ENCODE measurements around the gene FOXO1. TPM values are rescaled to one million over a fixed set of nuclear protein-coding genes. Genes with fewer than 3 reads are reported as not detected.
A peak's percentile ranks its signal among the peaks of the same experiment; 100 is the strongest.
"Not testable (repeated sequence)": the region's sequence is repeated elsewhere in the genome, so short reads cannot be mapped to it uniquely, and the experiment has no call there.

Gene FOXO1
- total RNA-seq: 10 to 100 TPM in 3 of 8 experiments, 1 to 10 TPM in 4, under 1 TPM in 1; 0.63 to 17.3 (median 5.5) TPM

DNA sequence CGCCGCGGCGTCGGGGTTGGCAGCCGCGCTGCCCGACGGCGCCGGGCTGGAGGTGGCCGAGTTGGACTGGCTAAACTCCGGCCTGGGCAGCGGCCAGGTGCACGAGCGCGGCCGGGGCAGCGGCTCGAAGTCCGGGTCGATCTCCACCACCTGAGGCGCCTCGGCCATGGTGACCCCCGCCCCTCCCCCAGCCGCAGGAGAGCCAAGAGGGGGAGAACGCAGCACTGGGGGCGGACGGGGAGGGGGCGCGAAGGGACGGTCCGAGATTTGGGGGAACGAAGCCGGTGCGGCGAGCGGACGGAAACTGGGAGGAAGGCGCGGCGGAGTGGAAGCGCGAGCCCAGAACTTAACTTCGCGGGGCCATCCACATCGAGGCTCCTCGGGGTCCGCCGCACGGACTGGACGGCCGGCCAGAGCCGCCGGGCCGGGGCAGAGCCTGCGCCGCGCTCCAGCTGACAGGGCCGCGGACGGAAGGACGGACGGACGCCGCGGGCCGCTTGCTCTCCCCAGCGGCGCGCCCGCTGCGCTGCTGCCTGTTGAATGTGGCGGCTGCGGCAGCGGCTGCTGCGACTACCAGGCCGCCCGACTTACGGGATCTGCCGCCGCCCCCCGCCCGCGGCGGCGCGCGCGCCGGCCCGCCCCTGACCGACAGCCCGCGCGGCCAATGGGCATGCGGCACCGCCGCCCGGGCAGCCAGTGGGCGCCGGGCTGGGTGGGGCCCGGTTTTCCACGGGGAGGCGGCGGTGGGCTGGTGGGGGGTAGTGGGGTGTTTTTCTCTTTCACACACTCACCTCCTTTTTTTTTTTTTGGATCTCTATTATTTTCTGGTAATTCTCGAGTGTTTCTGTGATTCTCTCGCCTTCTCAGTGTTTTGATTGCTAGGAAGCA, at the start of gene FOXO1:
FOXO1 (minus strand) TSS at position 597 of the 888 bp plus-strand sequence; CDS start at position 168, 429 bp downstream.
- in situ Hi-C loops (cut with MboI; ENCODE audit: low pct_unique_long_range_greater_than_20kb in 2 of 9, low sequenced_read_pairs in 9 of 9, unreplicated experiment in 9 of 9): loop anchor here in 1 of 9 experiments (25.0 kb wide), 1 partner anchor 429 kb away; no protein-coding TSS in a partner anchor

DNA sequence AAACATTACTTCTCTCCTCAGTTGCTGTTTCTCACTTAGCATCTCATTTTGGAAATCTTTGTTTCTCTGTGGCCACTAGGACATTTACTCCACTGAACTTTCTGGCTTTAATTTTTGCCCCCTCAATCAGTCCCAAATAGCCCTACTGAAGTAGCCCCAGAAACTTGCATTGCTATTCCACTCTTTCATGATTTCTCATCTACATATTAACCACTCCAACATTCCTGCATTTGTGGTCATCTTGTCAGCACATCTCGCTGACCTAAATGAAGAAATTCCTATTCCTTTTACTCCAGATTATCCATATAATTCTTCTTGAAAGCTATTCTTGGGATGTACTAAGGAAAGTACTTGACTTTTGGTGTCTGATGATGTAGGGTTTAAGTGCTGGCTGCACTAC, 48.0 kb upstream of the FOXO1 start:
- ATAC-seq (replicated peaks in 6 of 8): peak in 3 of 8 experiments; percentile 67 to 93 (median 89)
- H3K4me1 ChIP-seq (replicated peaks in 1 of 2); H3K27ac ChIP-seq; H3K4me3 ChIP-seq; in situ Hi-C loops (cut with MboI; ENCODE audit: low pct_unique_long_range_greater_than_20kb in 2 of 9, low sequenced_read_pairs in 9 of 9, unreplicated experiment in 9 of 9): not testable (repeated sequence)
- no CpG with 5 or more reads among the region's 1 CpG for WGBS, 10 experiments

More for the DNA sequence above, at the start of gene FOXO1:
- WGBS, 10 experiments: 0% methylated on average over 6 of the region's 108 CpGs; no CpG with 5 or more reads in 9 of the 10 experiments
- Histone ChIP-seq H3K4me1 (replicated peaks in 1 of 2) (no peaks in the 10 kb centered on the region), H3K4me3 (peak within 1 kb of the TSS; percentile 46 to 79 (median 56)), H3K27ac (peak within 1 kb of the TSS in 1 of 2 donors; percentile 76)
- peak; percentile 62 to 92 (median 86) for ATAC-seq (replicated peaks in 6 of 8)

DNA sequence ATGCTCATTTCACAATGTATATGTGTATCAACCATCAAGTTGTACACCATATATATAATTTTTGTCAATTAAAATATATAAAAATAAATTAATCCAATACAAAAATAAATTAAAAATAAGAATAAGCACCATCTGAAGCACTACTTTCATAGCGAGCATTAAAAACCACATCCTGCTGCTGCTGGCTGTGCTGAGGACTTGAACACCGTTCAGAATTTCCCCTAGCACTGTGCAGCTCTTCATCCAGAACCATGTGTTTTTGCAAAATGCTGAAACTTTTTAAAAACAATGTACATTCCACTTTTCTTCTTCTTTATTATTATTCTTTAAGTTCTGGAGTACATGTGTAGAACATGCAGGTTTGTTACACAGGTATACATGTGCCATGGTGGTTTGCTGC, 40.0 kb upstream of the FOXO1 start:
- Histone ChIP-seq H3K27ac (no peak overlapping the region), H3K4me1 (replicated peaks in 1 of 2) (no peaks in the 10 kb centered on the region), H3K4me3 (no peak overlapping the region)
- WGBS, 10 experiments: 20 to 100% (median 92%) methylated on average over 1 to 2 of the region's 2 CpGs; no CpG with 5 or more reads in 1 of the 10 experiments
- no peak for ATAC-seq (replicated peaks in 6 of 8)
- in situ Hi-C loops (cut with MboI; ENCODE audit: low pct_unique_long_range_greater_than_20kb in 2 of 9, low sequenced_read_pairs in 9 of 9, unreplicated experiment in 9 of 9): no loop called here

DNA sequence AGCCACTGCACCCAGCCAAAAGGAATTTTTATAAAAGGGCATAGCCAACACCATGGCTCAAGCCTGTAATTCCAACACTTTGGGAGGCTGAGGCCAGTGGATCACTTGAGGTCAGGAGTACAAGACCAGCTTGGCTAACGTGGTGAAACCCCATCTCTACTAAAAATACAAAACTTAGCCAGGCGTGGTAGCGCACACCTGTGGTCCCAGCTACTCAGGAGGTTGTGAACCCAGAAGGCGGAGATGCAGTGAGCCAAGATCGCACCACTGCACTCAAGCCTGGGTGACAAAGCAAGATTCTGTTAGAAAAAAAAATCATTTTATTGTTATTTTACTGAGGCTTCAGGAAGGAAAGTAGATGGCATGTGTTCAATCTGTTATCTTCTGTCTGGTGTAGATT, 31.3 kb upstream of the FOXO1 start:
- Histone ChIP-seq H3K4me3 (no peak overlapping the region), H3K4me1 (replicated peaks in 1 of 2) (no peaks in the 10 kb centered on the region), H3K27ac (no peak overlapping the region)
- in situ Hi-C loops (cut with MboI; ENCODE audit: low pct_unique_long_range_greater_than_20kb in 2 of 9, low sequenced_read_pairs in 9 of 9, unreplicated experiment in 9 of 9): loop anchor here (25.0 kb wide), 6 partner anchors 635 to 1010 kb away; no protein-coding TSS in a partner anchor
- ATAC-seq (replicated peaks in 6 of 8): no peak
- 58 to 100% (median 92%) methylated on average over 1 to 5 of the region's 5 CpGs; no CpG with 5 or more reads in 2 of the 10 experiments for WGBS, 10 experiments

DNA sequence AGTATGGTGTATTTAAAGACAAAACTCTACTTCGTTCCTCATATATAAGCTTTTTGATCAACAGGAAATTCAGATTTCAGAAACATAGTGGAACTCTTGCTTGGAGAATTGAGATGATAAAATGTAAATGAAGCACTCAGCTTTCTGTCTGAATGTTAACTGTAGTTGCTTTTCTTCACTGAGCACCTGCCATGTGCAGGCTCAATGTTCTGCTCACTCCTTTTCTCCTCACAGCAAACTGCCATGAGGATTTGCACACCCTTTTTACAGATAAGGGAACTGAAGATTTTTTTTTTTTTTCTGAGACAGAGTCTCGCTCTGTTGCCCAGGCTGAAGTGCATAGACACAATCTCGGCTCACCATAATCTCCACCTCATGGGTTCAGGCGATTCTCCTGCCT, 28.0 kb upstream of the FOXO1 start:
- Histone ChIP-seq H3K4me3 (no peak overlapping the region), H3K27ac (no peak overlapping the region), H3K4me1 (replicated peaks in 1 of 2) (no peaks in the 10 kb centered on the region)
- 62 to 100% (median 75%) methylated on average over 1 to 4 of the region's 4 CpGs; no CpG with 5 or more reads in 2 of the 10 experiments for WGBS, 10 experiments
- in situ Hi-C loops (cut with MboI; ENCODE audit: low pct_unique_long_range_greater_than_20kb in 2 of 9, low sequenced_read_pairs in 9 of 9, unreplicated experiment in 9 of 9): loop anchor here (25.0 kb wide), 6 partner anchors 632 to 1007 kb away; no protein-coding TSS in a partner anchor
- ATAC-seq (replicated peaks in 6 of 8): no peak

GRCh38 chr13:40692946-40693345, 26.5 kb upstream of the FOXO1 start:
- in situ Hi-C loops (cut with MboI; ENCODE audit: low pct_unique_long_range_greater_than_20kb in 2 of 9, low sequenced_read_pairs in 9 of 9, unreplicated experiment in 9 of 9): loop anchor here (25.0 kb wide), 6 partner anchors 631 to 1006 kb away; no protein-coding TSS in a partner anchor

DNA sequence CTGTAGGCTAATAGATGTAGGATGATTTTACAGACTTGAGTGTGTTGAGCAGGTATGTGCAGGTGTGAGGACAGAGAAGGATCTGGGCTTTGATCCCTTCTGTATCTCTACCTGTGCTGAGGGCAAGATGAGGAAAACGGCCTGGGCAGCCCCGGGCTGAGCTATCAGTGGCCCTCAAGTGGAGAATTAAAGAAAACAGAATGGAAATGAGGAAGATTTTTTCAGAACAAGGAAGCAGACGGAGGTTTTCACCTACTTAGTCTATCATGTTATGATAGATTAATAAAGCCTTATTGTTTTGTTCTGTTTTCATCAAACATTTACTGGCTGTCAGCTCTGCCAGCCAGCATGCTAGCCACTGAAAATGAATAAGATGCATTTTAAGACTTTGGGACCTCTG, 22.3 kb upstream of the FOXO1 start:
- 35 to 100% (median 80%) methylated on average over 1 to 3 of the region's 3 CpGs; no CpG with 5 or more reads in 3 of the 10 experiments for WGBS, 10 experiments
- Histone ChIP-seq H3K4me1 (replicated peaks in 1 of 2) (no peaks in the 10 kb centered on the region), H3K4me3 (no peak overlapping the region), H3K27ac (no peak overlapping the region)
- ATAC-seq (replicated peaks in 6 of 8): no peak
- in situ Hi-C loops (cut with MboI; ENCODE audit: low pct_unique_long_range_greater_than_20kb in 2 of 9, low sequenced_read_pairs in 9 of 9, unreplicated experiment in 9 of 9): loop anchor here (10.0 to 25.0 kb wide), 7 partner anchors 614 to 1001 kb away; no protein-coding TSS in a partner anchor

More at GRCh38 chr13:40692946-40693345, 26.5 kb upstream of the FOXO1 start:
- Histone ChIP-seq H3K4me1 (replicated peaks in 1 of 2) (no peaks in the 10 kb centered on the region), H3K27ac (no peak overlapping the region), H3K4me3 (no peak overlapping the region)
- WGBS, 10 experiments: 0 to 100% (median 63%) methylated on average over 1 to 2 of the region's 2 CpGs; no CpG with 5 or more reads in 1 of the 10 experiments
- peak in 3 of 8 experiments; percentile 93 to 99 (median 99) for ATAC-seq (replicated peaks in 6 of 8)

- WGBS, 10 experiments: 0 to 80% (median 27%) methylated on average over 1 to 10 of the region's 11 CpGs
- Histone ChIP-seq H3K27ac (no peak overlapping the region), H3K4me3 (no peak overlapping the region), H3K4me1 (replicated peaks in 1 of 2) (peaks cover 0 to 2% of the 10 kb centered on the region in 2 donors)
- ATAC-seq (replicated peaks in 6 of 8): peak in 3 of 8 experiments; percentile 31 to 52 (median 37)
- in situ Hi-C loops (cut with MboI; ENCODE audit: low pct_unique_long_range_greater_than_20kb in 2 of 9, low sequenced_read_pairs in 9 of 9, unreplicated experiment in 9 of 9): loop anchor here (10.0 to 25.0 kb wide), 7 partner anchors 608 to 995 kb away; no protein-coding TSS in a partner anchor
These were observed 16.2 kb upstream of the FOXO1 start for GRCh38 chr13:40682449-40683240.

GRCh38 chr13:40681341-40682146, 15.1 kb upstream of the FOXO1 start:
- peaks cover 0 to 2% of the 10 kb centered on the region in 2 donors for H3K4me1 ChIP-seq (replicated peaks in 1 of 2)
- in situ Hi-C loops (cut with MboI; ENCODE audit: low pct_unique_long_range_greater_than_20kb in 2 of 9, low sequenced_read_pairs in 9 of 9, unreplicated experiment in 9 of 9): loop anchor here (10.0 to 25.0 kb wide), 7 partner anchors 607 to 994 kb away; no protein-coding TSS in a partner anchor
- WGBS, 10 experiments: 35 to 100% (median 75%) methylated on average over 1 to 7 of the region's 7 CpGs; no CpG with 5 or more reads in 2 of the 10 experiments
- no peak overlapping the region for H3K27ac ChIP-seq
- peak in 5 of 8 experiments; percentile 8 to 73 (median 68) for ATAC-seq (replicated peaks in 6 of 8)
- H3K4me3 ChIP-seq: no peak overlapping the region

GRCh38 chr13:40680659-40681323, 14.3 kb upstream of the FOXO1 start:
- no peak for ATAC-seq (replicated peaks in 6 of 8)
- WGBS, 10 experiments: 25 to 100% (median 64%) methylated on average over 1 to 6 of the region's 7 CpGs; no CpG with 5 or more reads in 1 of the 10 experiments
- Histone ChIP-seq H3K4me1 (replicated peaks in 1 of 2) (peaks cover 0 to 2% of the 10 kb centered on the region in 2 donors), H3K27ac (no peak overlapping the region), H3K4me3 (no peak overlapping the region)
- in situ Hi-C loops (cut with MboI; ENCODE audit: low pct_unique_long_range_greater_than_20kb in 2 of 9, low sequenced_read_pairs in 9 of 9, unreplicated experiment in 9 of 9): loop anchor here (10.0 to 25.0 kb wide), 7 partner anchors 606 to 993 kb away; no protein-coding TSS in a partner anchor

- in situ Hi-C loops (cut with MboI; ENCODE audit: low pct_unique_long_range_greater_than_20kb in 2 of 9, low sequenced_read_pairs in 9 of 9, unreplicated experiment in 9 of 9): loop anchor here (25.0 kb wide), 6 partner anchors 617 to 992 kb away; no protein-coding TSS in a partner anchor
- H3K4me1 ChIP-seq (replicated peaks in 1 of 2): peaks cover 0 to 2% of the 10 kb centered on the region in 2 donors
- no peak overlapping the region for H3K27ac ChIP-seq
- WGBS, 10 experiments: 60 to 100% (median 78%) methylated on average over 1 to 6 of the region's 6 CpGs; no CpG with 5 or more reads in 2 of the 10 experiments
- ATAC-seq (replicated peaks in 6 of 8): no peak
- no peak overlapping the region for H3K4me3 ChIP-seq
These were observed 13.1 kb upstream of the FOXO1 start for GRCh38 chr13:40679480-40679985.
